Mesendoderm (in vitro differentiated cells): ENCODE results near the gene SOX1.

Experiments
- DNase-seq: peaks from one replicate; pipeline ENCODE4 v3.0.0; 2013
- H2AK5ac ChIP-seq: 2 replicates; pipeline ENCODE4 v1.6.1; 2013; ENCODE audit warnings: low read length, inconsistent platforms
- H2BK120ac ChIP-seq: 2 replicates; pipeline ENCODE4 v1.6.1; 2013; ENCODE audit warnings: low read depth, mild to moderate bottlenecking, low read length, moderate library complexity, mixed read lengths
- H2BK15ac ChIP-seq: replicated peaks from 2 replicates; pipeline ENCODE4 v1.6.1; 2013; ENCODE audit warnings: low read depth, mild to moderate bottlenecking, moderate library complexity
- H2BK5ac ChIP-seq: 2 replicates; pipeline ENCODE4 v1.6.1; 2013; ENCODE audit warnings: low read length, inconsistent platforms
- H3K18ac ChIP-seq: 2 replicates; pipeline ENCODE4 v1.6.1; 2013; ENCODE audit warnings: mild to moderate bottlenecking, low read length, mixed read lengths
- H3K23ac ChIP-seq: one replicate; pipeline ENCODE4 v1.6.1; 2013; ENCODE audit warnings: low read length
- H3K27ac ChIP-seq: 2 replicates; pipeline ENCODE4 v1.5.1; 2013; ENCODE audit warnings: low read depth, mild to moderate bottlenecking, inconsistent platforms, low read length, moderate library complexity
- H3K27me3 ChIP-seq: 2 replicates; pipeline ENCODE4 v1.6.1; 2013; ENCODE audit warnings: low read length, control low read depth, mild to moderate bottlenecking, inconsistent platforms; ENCODE audit not compliant: insufficient read depth, poor library complexity
- H3K36me3 ChIP-seq: 2 replicates; pipeline ENCODE4 v1.6.1; 2013; ENCODE audit warnings: low read length, inconsistent platforms; ENCODE audit not compliant: control insufficient read depth, insufficient read depth
- H3K4ac ChIP-seq: one replicate; pipeline ENCODE4 v1.6.1; 2013; ENCODE audit warnings: low read depth, mild to moderate bottlenecking, low read length, moderate library complexity
- H3K4me1 ChIP-seq: 2 replicates; pipeline ENCODE4 v1.6.1; 2013; ENCODE audit warnings: low read depth, low read length, inconsistent platforms; ENCODE audit not compliant: control insufficient read depth
- H3K4me2 ChIP-seq: 2 replicates; pipeline ENCODE4 v1.6.1; 2013; ENCODE audit warnings: low read length
- H3K4me3 ChIP-seq: 2 replicates; pipeline ENCODE4 v1.5.1; 2013; ENCODE audit warnings: mild to moderate bottlenecking, low read length
- H3K56ac ChIP-seq: one replicate; pipeline ENCODE4 v1.6.1; 2013; ENCODE audit warnings: low read length
- H3K79me1 ChIP-seq: 2 replicates; pipeline ENCODE4 v1.6.1; 2013; ENCODE audit warnings: low read length, inconsistent platforms
- H3K79me2 ChIP-seq: 2 replicates; pipeline ENCODE4 v1.6.1; 2013; ENCODE audit warnings: mild to moderate bottlenecking, low read length; ENCODE audit not compliant: control insufficient read depth, insufficient read depth
- H3K9ac ChIP-seq: 2 replicates; pipeline ENCODE4 v1.6.1; 2013; ENCODE audit warnings: low read length, inconsistent platforms
- H4K5ac ChIP-seq: one replicate; pipeline ENCODE4 v1.6.1; 2013; ENCODE audit warnings: low read length
- H4K8ac ChIP-seq: one replicate; pipeline ENCODE4 v1.6.1; 2013; ENCODE audit warnings: low read depth, mild to moderate bottlenecking, control low read depth, low read length, moderate library complexity
- WGBS: extraction: QIAGEN DNeasy Blood & Tissue Kit; methylation state at CpG from one replicate; pipeline ENCODE4 v1.1.7; 2013; ENCODE audit warnings: low lambda C conversion rate, missing lambda C conversion rate; ENCODE audit not compliant: insufficient coverage; ENCODE audit errors: extremely low coverage; 5-methylcytosine and 5-hydroxymethylcytosine counted together

SOX1 gene

DNA sequence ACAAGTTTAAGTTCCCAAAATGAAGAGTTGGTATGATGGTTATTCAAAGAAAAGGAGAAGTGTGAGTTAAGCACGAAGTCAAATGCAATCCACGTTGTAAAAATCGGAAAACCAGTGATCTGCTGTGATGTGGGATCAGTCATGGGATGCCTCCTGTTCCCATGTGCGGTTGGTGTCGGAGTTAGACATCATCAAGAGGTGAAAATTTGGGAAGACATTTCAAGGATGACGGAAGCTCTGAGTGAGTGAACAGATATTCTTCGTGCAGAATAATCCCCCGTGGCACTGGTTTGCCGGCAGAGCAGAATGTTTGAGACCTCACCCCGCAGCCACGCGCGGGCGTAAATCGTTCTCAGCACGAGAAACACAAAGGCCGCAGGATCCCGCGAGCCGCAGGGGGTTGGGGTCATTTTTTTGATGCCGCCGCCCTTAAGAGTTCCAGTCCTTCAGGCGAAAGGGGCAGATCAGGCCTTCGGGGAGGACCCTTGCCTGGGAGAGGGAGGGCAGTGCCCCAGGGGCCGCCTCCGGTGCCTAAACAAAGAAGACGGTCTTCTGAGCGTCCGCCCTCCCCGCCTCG, 13.7 kb upstream of the SOX1 start:
- Histone ChIP-seq H2AK5ac (no peak overlapping the region), H3K27ac (no peak overlapping the region), H3K18ac (no peak overlapping the region), H3K27me3 (peaks cover 63% of the 10 kb centered on the region), H3K4me2 (peak overlapping the region; percentile 31), H4K5ac (no peak overlapping the region), H3K79me2 (no peaks in the 10 kb centered on the region), H4K8ac (no peak overlapping the region), H3K9ac (no peak overlapping the region), H3K4me1 (no peaks in the 10 kb centered on the region), H3K4me3 (no peak overlapping the region), H2BK15ac (no peak overlapping the region), H3K56ac (no peak overlapping the region), H3K79me1 (no peaks in the 10 kb centered on the region), H3K4ac (no peak overlapping the region), H2BK120ac (no peak overlapping the region), H3K23ac (no peak overlapping the region), H2BK5ac (no peak overlapping the region), H3K36me3 (no peaks in the 10 kb centered on the region)
- DNase-seq = peak; percentile 50
- no CpG with 5 or more reads among the region's 31 CpGs for WGBS

DNA sequence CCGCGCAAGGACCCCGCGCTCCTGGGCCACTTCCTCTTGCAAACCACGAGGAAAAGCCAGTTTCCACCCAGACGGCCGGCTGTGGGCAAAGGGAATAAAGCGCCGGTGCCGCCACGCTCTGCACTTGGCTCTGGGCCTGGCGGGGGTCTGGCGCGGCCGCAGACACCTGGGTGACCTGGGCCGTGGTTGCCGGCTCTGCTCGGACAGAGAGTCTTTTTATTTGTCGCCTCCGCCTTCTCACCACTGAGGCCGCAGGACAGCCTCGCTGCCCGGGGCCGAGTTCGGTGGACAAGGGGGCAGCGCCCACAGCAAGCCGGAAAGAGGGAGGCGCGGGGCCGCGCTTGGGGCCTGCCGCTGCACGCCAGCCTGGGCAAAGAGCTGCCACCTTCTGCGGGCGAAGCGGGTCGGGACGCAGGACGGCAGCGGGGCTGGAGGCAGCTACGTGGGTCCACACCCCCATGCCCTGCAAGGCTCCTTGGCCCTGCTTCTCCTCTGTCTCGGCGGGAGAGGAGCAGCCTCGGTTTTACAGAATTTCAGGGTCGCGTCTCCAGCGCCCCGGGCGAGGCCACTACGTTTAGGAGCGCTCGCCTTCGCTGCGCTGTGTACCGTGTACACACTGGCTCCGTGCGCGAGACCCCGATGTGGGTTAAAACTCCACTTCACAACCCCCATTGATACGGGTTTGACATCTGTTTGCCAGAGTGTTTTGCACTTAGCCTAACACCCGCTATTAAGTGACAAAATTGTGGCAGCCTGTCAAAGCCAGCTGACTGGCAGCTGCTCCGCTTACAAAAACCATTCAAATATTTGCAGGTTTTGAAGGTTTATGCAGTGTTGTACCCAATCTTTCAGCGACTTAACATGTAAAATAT, 13.0 kb upstream of the SOX1 start:
- Histone ChIP-seq H3K79me1 (no peaks in the 10 kb centered on the region), H3K79me2 (no peaks in the 10 kb centered on the region), H3K56ac (no peak overlapping the region), H3K18ac (no peak overlapping the region), H4K5ac (no peak overlapping the region), H2AK5ac (no peak overlapping the region), H4K8ac (no peak overlapping the region), H3K36me3 (no peaks in the 10 kb centered on the region), H2BK15ac (no peak overlapping the region), H3K27ac (no peak overlapping the region), H3K4ac (no peak overlapping the region), H3K23ac (no peak overlapping the region), H2BK5ac (no peak overlapping the region), H3K27me3 (peaks cover 70% of the 10 kb centered on the region), H3K4me2 (peak overlapping the region; percentile 31), H3K4me1 (no peaks in the 10 kb centered on the region), H3K9ac (no peak overlapping the region), H2BK120ac (no peak overlapping the region), H3K4me3 (no peak overlapping the region)
- no peak for DNase-seq
- no CpG with 5 or more reads among the region's 63 CpGs for WGBS

DNA sequence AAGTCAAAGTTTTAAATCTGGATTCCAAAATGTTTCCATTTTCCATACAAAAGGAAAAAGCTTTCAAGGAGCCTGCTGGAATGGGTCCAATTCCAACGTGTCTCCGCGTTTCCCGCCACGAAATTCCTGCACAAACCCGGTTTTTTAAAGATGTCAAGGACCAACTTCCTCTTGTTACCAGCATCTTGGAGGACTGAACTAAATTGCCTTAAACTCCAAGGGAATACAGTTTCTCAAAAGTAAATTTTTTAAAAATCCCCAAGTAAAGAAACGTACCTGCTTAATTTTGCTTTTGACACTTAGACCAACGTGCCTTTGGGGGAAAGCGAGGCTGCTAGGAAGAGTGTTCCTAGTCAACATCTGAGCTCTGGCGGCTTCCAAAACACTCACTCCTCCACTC, 12.3 kb upstream of the SOX1 start:
- Histone ChIP-seq H2BK120ac (no peak overlapping the region), H4K8ac (no peak overlapping the region), H3K4me2 (no peak overlapping the region), H3K9ac (no peak overlapping the region), H3K23ac (no peak overlapping the region), H3K27ac (no peak overlapping the region), H3K18ac (no peak overlapping the region), H3K79me2 (no peaks in the 10 kb centered on the region), H3K27me3 (peaks cover 77% of the 10 kb centered on the region), H3K4me3 (no peak overlapping the region), H3K79me1 (no peaks in the 10 kb centered on the region), H2BK15ac (no peak overlapping the region), H2AK5ac (no peak overlapping the region), H3K56ac (no peak overlapping the region), H2BK5ac (no peak overlapping the region), H3K4me1 (no peaks in the 10 kb centered on the region), H3K4ac (no peak overlapping the region), H4K5ac (no peak overlapping the region), H3K36me3 (no peaks in the 10 kb centered on the region)
- no peak for DNase-seq
- no CpG with 5 or more reads among the region's 10 CpGs for WGBS

DNA sequence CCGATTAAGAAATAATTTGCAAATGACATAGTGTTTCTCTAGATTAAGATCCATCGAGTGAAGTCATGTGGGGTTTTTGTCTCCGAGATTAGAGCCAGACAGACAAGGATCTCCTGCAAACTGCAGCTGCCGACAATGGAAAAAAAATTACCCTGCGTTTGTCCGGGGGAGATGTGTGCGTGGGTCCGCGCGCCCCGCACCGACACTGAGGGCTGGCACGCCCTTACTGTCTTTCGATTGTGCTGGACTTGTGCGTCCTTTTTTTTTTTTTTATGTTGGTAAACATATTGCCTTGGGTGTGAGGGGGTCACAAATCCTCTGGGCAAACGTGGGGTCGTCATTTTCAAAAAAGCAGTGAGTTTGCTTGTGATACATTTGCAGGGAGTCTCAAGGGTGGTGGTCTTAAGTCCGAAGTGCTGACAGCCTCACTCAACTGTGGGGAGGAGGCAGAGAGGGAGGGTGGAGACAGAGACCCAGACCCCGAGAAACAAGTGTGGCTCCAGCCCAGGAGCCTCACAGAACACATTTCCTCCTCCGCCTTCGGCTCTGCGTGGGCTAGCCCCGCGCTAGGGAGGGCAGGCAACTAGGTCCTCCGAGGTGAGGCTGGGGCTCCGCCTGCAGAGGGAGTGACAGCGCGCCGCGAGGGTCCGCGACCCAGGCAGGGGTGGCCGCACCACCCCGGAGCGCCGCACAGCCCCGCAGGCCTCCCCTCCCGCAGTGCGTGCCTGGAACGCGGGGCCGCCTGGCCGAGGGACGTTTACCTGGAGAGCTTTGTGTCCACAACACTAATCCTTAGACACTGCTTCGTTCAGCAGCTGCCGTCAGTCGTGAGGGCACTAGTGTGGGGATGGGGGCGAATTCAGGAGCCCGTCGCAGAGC, 11.7 kb upstream of the SOX1 start:
- Histone ChIP-seq H3K27me3 (peaks cover 83% of the 10 kb centered on the region), H2AK5ac (no peak overlapping the region), H3K18ac (no peak overlapping the region), H3K9ac (no peak overlapping the region), H3K27ac (no peak overlapping the region), H4K5ac (no peak overlapping the region), H3K79me1 (no peaks in the 10 kb centered on the region), H2BK120ac (no peak overlapping the region), H2BK15ac (no peak overlapping the region), H2BK5ac (no peak overlapping the region), H3K4ac (no peak overlapping the region), H3K36me3 (no peaks in the 10 kb centered on the region), H4K8ac (no peak overlapping the region), H3K4me1 (no peaks in the 10 kb centered on the region), H3K23ac (no peak overlapping the region), H3K4me2 (no peak overlapping the region), H3K56ac (no peak overlapping the region), H3K4me3 (no peak overlapping the region), H3K79me2 (no peaks in the 10 kb centered on the region)
- no CpG with 5 or more reads among the region's 50 CpGs for WGBS
- no peak for DNase-seq

DNA sequence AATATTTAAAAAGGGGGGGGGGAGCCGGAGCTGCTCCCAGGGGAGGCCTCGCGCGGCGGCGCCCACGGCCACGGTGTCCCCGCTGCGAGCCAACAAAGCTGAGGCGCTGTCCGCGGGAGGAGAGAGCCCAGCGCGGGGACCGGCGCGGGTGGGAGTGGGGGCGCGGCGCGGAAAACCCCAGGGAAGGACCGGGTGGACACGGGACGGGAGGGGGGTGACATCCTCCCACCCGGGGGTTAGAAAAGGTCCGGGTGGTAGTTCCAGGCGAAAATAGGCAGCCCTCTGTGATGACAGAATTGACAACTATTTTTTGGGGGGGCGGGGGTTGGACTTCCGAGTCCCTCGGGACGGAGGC, 11.1 kb upstream of the SOX1 start:
- no peaks in the 10 kb centered on the region for H3K79me1 ChIP-seq
- H3K9ac ChIP-seq = no peak overlapping the region
- H3K4me1 ChIP-seq = no peaks in the 10 kb centered on the region
- H2BK15ac ChIP-seq = no peak overlapping the region
- H3K4me2 ChIP-seq = no peak overlapping the region
- H3K4ac ChIP-seq = no peak overlapping the region
- H4K8ac ChIP-seq = no peak overlapping the region
- H3K56ac ChIP-seq = no peak overlapping the region
- H3K27me3 ChIP-seq = peaks cover 87% of the 10 kb centered on the region
- no CpG with 5 or more reads among the region's 32 CpGs for WGBS
- no peak overlapping the region for H2BK5ac ChIP-seq
- H3K23ac ChIP-seq = no peak overlapping the region
- no peaks in the 10 kb centered on the region for H3K79me2 ChIP-seq
- no peak overlapping the region for H2AK5ac ChIP-seq
- no peak overlapping the region for H2BK120ac ChIP-seq
- H4K5ac ChIP-seq = no peak overlapping the region
- no peak overlapping the region for H3K27ac ChIP-seq
- DNase-seq = no peak
- H3K36me3 ChIP-seq = no peaks in the 10 kb centered on the region
- no peak overlapping the region for H3K18ac ChIP-seq
- no peak overlapping the region for H3K4me3 ChIP-seq
